ENCODE measurements around the gene ATP2A1.
"Not testable (repeated sequence)": the region's sequence is repeated elsewhere in the genome, so short reads cannot be mapped to it uniquely, and the experiment has no call there.

ATP2A1 gene

GRCh38 chr16:28844226-28844885 lies 33.9 kb upstream of the ATP2A1 start:
- DNase-seq (ENCODE audit: low spot score in 2 of 2) = no peak
- peaks cover 74% of the 10 kb centered on the region for H3K36me3 Mint-ChIP-seq
- H3K4me1 Mint-ChIP-seq = peaks cover 34% of the 10 kb centered on the region
- H3K9me3 Mint-ChIP-seq = no peaks in the 10 kb centered on the region
- H3K27ac Mint-ChIP-seq = peak overlapping the region; percentile 30
- peak overlapping the region; percentile 98 for H3K4me3 Mint-ChIP-seq
- ATAC-seq = no peak

GRCh38 chr16:28845293-28845692 lies 33.0 kb upstream of the ATP2A1 start:
- peak overlapping the region; percentile 99 for H3K27ac Mint-ChIP-seq
- peaks cover 34% of the 10 kb centered on the region for H3K4me1 Mint-ChIP-seq
- no peak for ATAC-seq
- DNase-seq (ENCODE audit: low spot score in 2 of 2) = no peak
- H3K36me3 Mint-ChIP-seq = peaks cover 64% of the 10 kb centered on the region
- H3K4me3 Mint-ChIP-seq = peak overlapping the region; percentile 98
- no peaks in the 10 kb centered on the region for H3K9me3 Mint-ChIP-seq

GRCh38 chr16:28845761-28846079 lies 32.6 kb upstream of the ATP2A1 start:
- Mint-ChIP-seq H3K27ac (peak overlapping the region; percentile 99), H3K36me3 (peaks cover 60% of the 10 kb centered on the region), H3K9me3 (no peaks in the 10 kb centered on the region), H3K4me3 (peak overlapping the region; percentile 98), H3K4me1 (peaks cover 34% of the 10 kb centered on the region)
- DNase-seq (ENCODE audit: low spot score in 2 of 2) (peak in 1 of 2 donors; percentile 63), ATAC-seq (no peak)

GRCh38 chr16:28846080-28846932 lies 32.0 kb upstream of the ATP2A1 start, which contains the start of gene TUFM:
TUFM (minus strand) TSS chr16:28846348; CDS start chr16:28846269, 79 bp downstream.
- Mint-ChIP-seq H3K36me3 (peaks cover 54% of the 10 kb centered on the region), H3K4me3 (peak within 1 kb of the TSS; percentile 98), H3K9me3 (no peaks in the 10 kb centered on the region), H3K27ac (peak within 1 kb of the TSS; percentile 99), H3K4me1 (peaks cover 34% of the 10 kb centered on the region)
- DNase-seq (ENCODE audit: low spot score in 2 of 2) = peak; percentile 93 to 98
- peak; percentile 97 for ATAC-seq

GRCh38 chr16:28846933-28847273 lies 31.4 kb upstream of the ATP2A1 start:
- peak; percentile 4 for ATAC-seq
- no peak for DNase-seq (ENCODE audit: low spot score in 2 of 2)
- Mint-ChIP-seq H3K36me3 (peaks cover 52% of the 10 kb centered on the region), H3K4me3 (peak overlapping the region; percentile 98), H3K9me3 (no peaks in the 10 kb centered on the region), H3K27ac (peak overlapping the region; percentile 99), H3K4me1 (peaks cover 34% of the 10 kb centered on the region)

GRCh38 chr16:28858421-28858820 lies 19.9 kb upstream of the ATP2A1 start:
- H3K9me3 Mint-ChIP-seq = no peaks in the 10 kb centered on the region
- no peak overlapping the region for H3K27ac Mint-ChIP-seq
- no peak overlapping the region for H3K4me3 Mint-ChIP-seq
- ATAC-seq = no peak
- no peak for DNase-seq (ENCODE audit: low spot score in 2 of 2)
- H3K4me1 Mint-ChIP-seq = peaks cover 7% of the 10 kb centered on the region
- peaks cover 20% of the 10 kb centered on the region for H3K36me3 Mint-ChIP-seq

- DNase-seq (ENCODE audit: low spot score in 2 of 2) (no peak), ATAC-seq (no peak)
- Mint-ChIP-seq H3K27ac (no peak overlapping the region), H3K4me3 (no peak overlapping the region), H3K9me3 (no peaks in the 10 kb centered on the region), H3K4me1 (peaks cover 12% of the 10 kb centered on the region), H3K36me3 (peaks cover 24% of the 10 kb centered on the region)
Measured at GRCh38 chr16:28859326-28859725, 19.0 kb upstream of the ATP2A1 start.

GRCh38 chr16:28863929-28864793 lies 14.1 kb upstream of the ATP2A1 start:
- ATAC-seq (no peak), DNase-seq (ENCODE audit: low spot score in 2 of 2) (no peak)
- no peaks in the 10 kb centered on the region for H3K9me3 Mint-ChIP-seq
- H3K36me3 Mint-ChIP-seq = peaks cover 54% of the 10 kb centered on the region
- peaks cover 37% of the 10 kb centered on the region for H3K4me1 Mint-ChIP-seq
- peak overlapping the region; percentile 97 for H3K4me3 Mint-ChIP-seq
- H3K27ac Mint-ChIP-seq = peak overlapping the region; percentile 95

- Mint-ChIP-seq H3K4me1 (peaks cover 37% of the 10 kb centered on the region), H3K36me3 (peaks cover 63% of the 10 kb centered on the region), H3K27ac (peak overlapping the region; percentile 95), H3K9me3 (no peaks in the 10 kb centered on the region), H3K4me3 (peak overlapping the region; percentile 97)
- DNase-seq (ENCODE audit: low spot score in 2 of 2) (no peak), ATAC-seq (no peak)
Measured at GRCh38 chr16:28865001-28865688, 13.1 kb upstream of the ATP2A1 start.

- Mint-ChIP-seq H3K4me3 (no peak overlapping the region), H3K4me1 (peaks cover 37% of the 10 kb centered on the region), H3K36me3 (peaks cover 71% of the 10 kb centered on the region), H3K27ac (peak overlapping the region; percentile 95), H3K9me3 (no peaks in the 10 kb centered on the region)
- ATAC-seq = no peak
- DNase-seq (ENCODE audit: low spot score in 2 of 2) = no peak
Measured at GRCh38 chr16:28865722-28866453, 12.4 kb upstream of the ATP2A1 start.

GRCh38 chr16:28866454-28866804 lies 11.9 kb upstream of the ATP2A1 start:
- peaks cover 37% of the 10 kb centered on the region for H3K4me1 Mint-ChIP-seq
- ATAC-seq = no peak
- no peaks in the 10 kb centered on the region for H3K9me3 Mint-ChIP-seq
- no peak for DNase-seq (ENCODE audit: low spot score in 2 of 2)
- H3K27ac Mint-ChIP-seq = peak overlapping the region; percentile 75
- peaks cover 73% of the 10 kb centered on the region for H3K36me3 Mint-ChIP-seq
- no peak overlapping the region for H3K4me3 Mint-ChIP-seq

GRCh38 chr16:28867241-28867640 lies 11.0 kb upstream of the ATP2A1 start:
- Mint-ChIP-seq H3K27ac (peak overlapping the region; percentile 75), H3K4me3 (no peak overlapping the region), H3K9me3 (no peaks in the 10 kb centered on the region), H3K4me1 (peaks cover 37% of the 10 kb centered on the region), H3K36me3 (peaks cover 73% of the 10 kb centered on the region)
- DNase-seq (ENCODE audit: low spot score in 2 of 2) (no peak), ATAC-seq (no peak)

- ATAC-seq; H3K9me3 Mint-ChIP-seq; DNase-seq (ENCODE audit: low spot score in 2 of 2); H3K4me3 Mint-ChIP-seq; H3K27ac Mint-ChIP-seq: not testable (repeated sequence)
- Mint-ChIP-seq H3K36me3 (peaks cover 71% of the 10 kb centered on the region), H3K4me1 (peaks cover 37% of the 10 kb centered on the region)
Measured at GRCh38 chr16:28867646-28868045, 10.6 kb upstream of the ATP2A1 start.

GRCh38 chr16:28869201-28869600 lies 9.1 kb upstream of the ATP2A1 start:
- no peak for DNase-seq (ENCODE audit: low spot score in 2 of 2)
- Mint-ChIP-seq H3K27ac (no peak overlapping the region), H3K9me3 (no peaks in the 10 kb centered on the region), H3K36me3 (peaks cover 64% of the 10 kb centered on the region), H3K4me3 (no peak overlapping the region), H3K4me1 (peaks cover 26% of the 10 kb centered on the region)
- no peak for ATAC-seq
